Adrenal gland (tissue), 12 donors: ENCODE results near the gene UXS1. TPM values are rescaled to one million over a fixed set of nuclear protein-coding genes. Genes with fewer than 3 reads are reported as not detected.
"Not testable (repeated sequence)": the region's sequence is repeated elsewhere in the genome, so short reads cannot be mapped to it uniquely, and the experiment has no call there.

Experiments used
- DNase-seq, 7 donors: peaks; one replicate each; pipeline ENCODE4 v3.0.0-alpha.2; 2019 to 2020
- H3K27ac ChIP-seq, 5 donors: fragments of 200-600 bp; sonication (generic) in 4 of 5; 1 replicate in 3 of 5; 2 replicates in 2 of 5; pipeline versions ENCODE4 v1.5.1 to v1.8.0; 2016 to 2020; ENCODE audit warnings: mild to moderate bottlenecking in 1 of 5
- H3K27me3 ChIP-seq: fragments of 200-600 bp; 2 replicates; pipeline ENCODE4 v1.8.0; 2021
- H3K36me3 ChIP-seq, 2 donors: fragments of 200-600 bp; replicated peaks in 1 of 2; 1 replicate in 1 of 2; 2 replicates in 1 of 2; pipeline versions ENCODE4 v1.5.1 to v1.8.0; 2018 to 2022
- H3K4me1 ChIP-seq, 2 donors: fragments of 200-600 bp; replicated peaks in 1 of 2; 1 replicate in 1 of 2; 2 replicates in 1 of 2; pipeline versions ENCODE4 v1.5.1 to v1.8.0; 2018 to 2021
- H3K4me3 ChIP-seq, 4 donors: fragments of 200-600 bp; sonication (generic) in 3 of 4; one replicate each; pipeline ENCODE4 v1.5.1; 2016 to 2018
- H3K9me3 ChIP-seq, 3 donors: fragments of 200-600 bp; sonication (generic) in 1 of 3; replicated peaks in 1 of 3; 1 replicate in 2 of 3; 2 replicates in 1 of 3; pipeline versions ENCODE4 v1.5.1 to v1.8.0; 2016 to 2021
- CTCF ChIP-seq, 6 experiments: fragments of 450-650 bp in 4 of 6; fragments of 200-600 bp in 2 of 6; sonication (generic) in 1 of 6; IDR thresholded peaks; 1 replicate in 5 of 6; 2 replicates in 1 of 6; pipeline versions ENCODE4 v1.5.1 to v1.8.0; 2016 to 2021; ENCODE audit warnings: antibody characterized with exemption in 6 of 6, mild to moderate bottlenecking in 2 of 6, moderate library complexity in 1 of 6
- POLR2A ChIP-seq, 2 donors: fragments of 450-650 bp; IDR thresholded peaks; one replicate each; pipeline ENCODE4 v1.6.1; 2017; ENCODE audit warnings: antibody characterized with exemption in 2 of 2, mild to moderate bottlenecking in 2 of 2, moderate library complexity in 1 of 2
- WGBS, 4 donors: extraction: QIAGEN DNeasy Blood & Tissue Kit in 2 of 4; methylation state at CpG; one replicate each; pipeline versions ENCODE4 v1.1.5 to v1.1.7; 2013 to 2017; 5-methylcytosine and 5-hydroxymethylcytosine counted together
- intact Hi-C, 2 donors: fragments of 100-400 bp; cut with DNase I; formaldehyde crosslinking; loops; one replicate each; pipeline versions ENCODE4 v1.14.1 to v1.15.0; 2022 to 2023
- polyA plus RNA-seq, 3 donors: library from polyadenylated mRNA; stranded (reverse); fragments of 200-250 nt in 2 of 3; fragments of 350-450 nt in 1 of 3; fragmentation: Illumina TruSeq in 1 of 3; extraction: RNeasy Lipid Tissue Mini Kit (QIAGEN cat#74804) in 1 of 3; gene quantifications; one replicate each; pipeline ENCODE4 v1.2.3, GENCODE V29; 2013 to 2014
- total RNA-seq, 9 donors: library from RNA; depleted of rRNA in 4 of 9; stranded (reverse); fragments of >200 nt in 4 of 9; fragments of 120-200 nt in 1 of 9; fragmentation: NEBNext Ultra II Directional in 1 of 9; extraction: Animal tissue kit (Norgen Biotek cat#: 25700) in 1 of 9; gene quantifications; one replicate each; pipeline versions ENCODE4 v1.1.0 to v1.2.4, GENCODE V29; 2013 to 2023
- donor health status: healthy with polysubstance abuse.
- donor health status: Bipolar disorder and iron deficiency.
- donor health status: DM: yes; HTN: yes; CAD: no.
- donor health status: DM: no; HTN: no; CAD: no.
- donor health status: DM: no; HTN: no; CAD: no.
- donor health status: DM: yes; HTN: yes; CAD: no.

UXS1 gene
- total and polyA plus RNA-seq, 12 donors: 5.7 to 145 (median 22.3) TPM

- Histone ChIP-seq H3K4me1 (no peaks in the 10 kb centered on the region), H3K27me3 (no peaks in the 10 kb centered on the region), H3K9me3 (no peaks in the 10 kb centered on the region), H3K4me3 (no peak overlapping the region), H3K27ac (peak overlapping the region in 1 of 5 donors; percentile 26), H3K36me3 (no peaks in the 10 kb centered on the region)
- 59 to 76% (median 65%) methylated on average over 11 of the region's 11 CpGs for WGBS, 4 donors
- intact Hi-C loops: no loop called here
- TF ChIP-seq CTCF (IDR thresholded peaks at IDR 0.05) (no peak), POLR2A (IDR thresholded peaks at IDR 0.05) (no peak)
- no peak for DNase-seq
Observed at GRCh38 chr2:106138543-106139237, 55.4 kb downstream of the UXS1 start.

- 82 to 86% (median 85%) methylated on average over 14 of the region's 14 CpGs for WGBS, 4 donors
- H3K27ac ChIP-seq: peak overlapping the region in 1 of 5 donors; percentile 26
- no peak for TF ChIP-seq CTCF (IDR thresholded peaks at IDR 0.05)
- no peaks in the 10 kb centered on the region for H3K36me3 ChIP-seq
- H3K4me3 ChIP-seq: no peak overlapping the region
- no peaks in the 10 kb centered on the region for H3K27me3 ChIP-seq
- no peaks in the 10 kb centered on the region for H3K4me1 ChIP-seq
- intact Hi-C loops: no loop called here
- no peaks in the 10 kb centered on the region for H3K9me3 ChIP-seq
- no peak for DNase-seq
Observed at GRCh38 chr2:106137731-106138521, 56.2 kb downstream of the UXS1 start.

GRCh38 chr2:106131192-106131591 lies 62.9 kb downstream of the UXS1 start:
- H3K4me3 ChIP-seq, H3K27ac ChIP-seq, H3K27me3 ChIP-seq, intact Hi-C loops, DNase-seq, H3K9me3 ChIP-seq, H3K4me1 ChIP-seq, H3K36me3 ChIP-seq: not testable (repeated sequence)
- 47 to 60% methylated on average over 2 to 11 of the region's 14 CpGs; no CpG with 5 or more reads in 2 of the 4 donors for WGBS, 4 donors

- Histone ChIP-seq H3K4me3 (no peak overlapping the region), H3K27ac (no peak overlapping the region), H3K9me3 (no peaks in the 10 kb centered on the region), H3K36me3 (no peaks in the 10 kb centered on the region), H3K27me3 (no peaks in the 10 kb centered on the region), H3K4me1 (no peaks in the 10 kb centered on the region)
- 80 to 91% (median 89%) methylated on average over 10 to 13 of the region's 13 CpGs for WGBS, 4 donors
- intact Hi-C loops: no loop called here
- no peak for DNase-seq
- TF ChIP-seq CTCF (IDR thresholded peaks at IDR 0.05): no peak
- TF ChIP-seq POLR2A (IDR thresholded peaks at IDR 0.05): no peak
Observed at GRCh38 chr2:106130251-106130998, 63.7 kb downstream of the UXS1 start.
